Stomach (tissue), 9 donors: ENCODE data around the gene KRTAP6-2. TPM values are rescaled to one million over a fixed set of nuclear protein-coding genes. Genes with fewer than 3 reads are reported as not detected.

Experiments used
- DNase-seq, 2 donors: peaks; one replicate each; pipeline versions ENCODE4 v3.0.0 to v3.0.0-alpha.2; 2013 to 2019
- H3K27ac ChIP-seq, 5 donors: fragments of 200-600 bp in 4 of 5; sonication (generic) in 4 of 5; one replicate each; pipeline ENCODE4 v1.5.1; 2013 to 2019; ENCODE audit warnings: mild to moderate bottlenecking in 1 of 5, moderate library complexity in 1 of 5
- H3K27me3 ChIP-seq, 3 donors: fragments of 200-600 bp; sonication (generic); one replicate each; pipeline ENCODE4 v1.5.1; 2017 to 2019; ENCODE audit warnings: mixed run types in 1 of 3
- H3K36me3 ChIP-seq, 4 donors: fragments of 200-600 bp; sonication (generic); 1 replicate in 3 of 4; 2 replicates in 1 of 4; pipeline ENCODE4 v1.5.1; 2016 to 2019
- H3K4me1 ChIP-seq, 4 donors: fragments of 200-600 bp; sonication (generic); one replicate each; pipeline ENCODE4 v1.5.1; 2016 to 2019
- H3K4me3 ChIP-seq, 4 donors: fragments of 200-600 bp; sonication (generic) in 3 of 4; one replicate each; pipeline ENCODE4 v1.5.1; 2016 to 2019; ENCODE audit warnings: mild to moderate bottlenecking in 1 of 4
- H3K9me3 ChIP-seq, 4 donors: fragments of 200-600 bp; sonication (generic); one replicate each; pipeline ENCODE4 v1.5.1; 2016 to 2019
- EP300 ChIP-seq: sonication (generic); formaldehyde crosslinking; IDR thresholded peaks from one replicate; pipeline ENCODE4 v1.6.1; 2017; ENCODE audit warnings: antibody characterized with exemption
- POLR2A ChIP-seq, 4 donors: fragments of 450-650 bp; IDR thresholded peaks; one replicate each; pipeline ENCODE4 v1.6.1; 2016; ENCODE audit warnings: antibody characterized with exemption in 4 of 4, control low read depth in 2 of 4, mild to moderate bottlenecking in 1 of 4, moderate library complexity in 1 of 4
- POLR2AphosphoS5 ChIP-seq, 3 donors: sonication (generic); formaldehyde crosslinking; IDR thresholded peaks; one replicate each; pipeline ENCODE4 v1.6.1; 2016; ENCODE audit warnings: antibody characterized with exemption in 3 of 3
- WGBS, 5 donors: extraction: QIAGEN DNeasy Blood & Tissue Kit in 3 of 5; methylation state at CpG; one replicate each; pipeline versions ENCODE4 v1.1.5 to v1.1.7; 2013 to 2018; 5-methylcytosine and 5-hydroxymethylcytosine counted together
- intact Hi-C: fragments of 100-400 bp; cut with DNase I; formaldehyde crosslinking; loops from one replicate; pipeline ENCODE4 v1.15.1; 2023; ENCODE audit warnings: low total_unique reads
- polyA plus RNA-seq, 3 donors: library from polyadenylated mRNA; stranded (reverse); fragments of 200-250 nt; gene quantifications; one replicate each; pipeline ENCODE4 v1.2.3, GENCODE V29; 2013
- total RNA-seq, 5 donors: library from RNA; depleted of rRNA; stranded (reverse); fragments of >200 nt; gene quantifications; one replicate each; pipeline versions ENCODE4 v1.1.0 to v1.2.3, GENCODE V29; 2014 to 2016
- TF ChIP-seq, protein P1 (sequence below), 7 experiments: fragments of 450-650 bp in 4 of 7; fragments of 200-600 bp in 3 of 7; sonication (generic) in 3 of 7; IDR thresholded peaks; one replicate each; pipeline ENCODE4 v1.5.1; 2016 to 2019; ENCODE audit warnings: antibody characterized with exemption in 7 of 7, control low read depth in 2 of 7, mild to moderate bottlenecking in 1 of 7
- donor health status: healthy with polysubstance abuse.
- donor health status: Bipolar disorder and iron deficiency.
- donor health status: healthy.

The KRTAP6-2 gene
- total and polyA plus RNA-seq, 8 donors, result not detected

- Histone ChIP-seq H3K27me3 (no peaks in the 10 kb centered on the region), H3K4me3 (no peak overlapping the region), H3K36me3 (no peaks in the 10 kb centered on the region), H3K9me3 (no peaks in the 10 kb centered on the region), H3K27ac (no peak overlapping the region), H3K4me1 (no peaks in the 10 kb centered on the region)
- peak in 1 of 2 donors; percentile 13 for DNase-seq
- intact Hi-C loops, result no loop called here
- TF ChIP-seq, protein P1, sequence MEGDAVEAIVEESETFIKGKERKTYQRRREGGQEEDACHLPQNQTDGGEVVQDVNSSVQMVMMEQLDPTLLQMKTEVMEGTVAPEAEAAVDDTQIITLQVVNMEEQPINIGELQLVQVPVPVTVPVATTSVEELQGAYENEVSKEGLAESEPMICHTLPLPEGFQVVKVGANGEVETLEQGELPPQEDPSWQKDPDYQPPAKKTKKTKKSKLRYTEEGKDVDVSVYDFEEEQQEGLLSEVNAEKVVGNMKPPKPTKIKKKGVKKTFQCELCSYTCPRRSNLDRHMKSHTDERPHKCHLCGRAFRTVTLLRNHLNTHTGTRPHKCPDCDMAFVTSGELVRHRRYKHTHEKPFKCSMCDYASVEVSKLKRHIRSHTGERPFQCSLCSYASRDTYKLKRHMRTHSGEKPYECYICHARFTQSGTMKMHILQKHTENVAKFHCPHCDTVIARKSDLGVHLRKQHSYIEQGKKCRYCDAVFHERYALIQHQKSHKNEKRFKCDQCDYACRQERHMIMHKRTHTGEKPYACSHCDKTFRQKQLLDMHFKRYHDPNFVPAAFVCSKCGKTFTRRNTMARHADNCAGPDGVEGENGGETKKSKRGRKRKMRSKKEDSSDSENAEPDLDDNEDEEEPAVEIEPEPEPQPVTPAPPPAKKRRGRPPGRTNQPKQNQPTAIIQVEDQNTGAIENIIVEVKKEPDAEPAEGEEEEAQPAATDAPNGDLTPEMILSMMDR (IDR thresholded peaks at IDR 0.05), result no peak
- TF ChIP-seq POLR2AphosphoS5 (IDR thresholded peaks at IDR 0.05), result no peak
- 29 to 73% (median 50%) methylated on average over 1 of the region's 1 CpG for WGBS, 5 donors
Measured at GRCh38 chr21:30579346-30579745, 19.4 kb downstream of the KRTAP6-2 start.

DNA sequence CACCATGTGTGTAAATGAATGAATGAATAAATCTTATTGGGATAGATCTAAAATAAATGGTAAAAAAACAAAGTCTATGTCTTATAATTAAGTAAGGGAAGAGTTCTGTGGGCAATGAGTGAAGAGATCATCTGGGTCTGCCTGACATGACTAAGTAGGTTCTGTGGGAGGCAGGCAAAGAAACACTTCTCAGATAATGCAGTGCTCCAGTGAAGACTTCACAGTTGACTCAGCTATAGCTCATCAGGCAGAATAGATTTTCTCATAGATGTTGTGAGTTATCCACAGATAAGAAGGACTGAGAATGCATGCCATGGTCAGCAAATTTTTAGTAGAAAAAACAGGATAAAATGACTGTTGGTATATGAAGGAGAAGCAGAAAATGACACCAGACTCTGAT lies 20.9 kb downstream of the KRTAP6-2 start:
- Histone ChIP-seq H3K9me3 (no peaks in the 10 kb centered on the region), H3K27ac (no peak overlapping the region), H3K27me3 (no peaks in the 10 kb centered on the region), H3K4me3 (no peak overlapping the region), H3K36me3 (no peaks in the 10 kb centered on the region), H3K4me1 (no peaks in the 10 kb centered on the region)
- intact Hi-C loops, result no loop called here
- TF ChIP-seq POLR2AphosphoS5 (IDR thresholded peaks at IDR 0.05) (no peak), POLR2A (IDR thresholded peaks at IDR 0.05) (no peak), EP300 (no peak)
- TF ChIP-seq, protein P1 (IDR thresholded peaks at IDR 0.05), result no peak
- no peak for DNase-seq

DNA sequence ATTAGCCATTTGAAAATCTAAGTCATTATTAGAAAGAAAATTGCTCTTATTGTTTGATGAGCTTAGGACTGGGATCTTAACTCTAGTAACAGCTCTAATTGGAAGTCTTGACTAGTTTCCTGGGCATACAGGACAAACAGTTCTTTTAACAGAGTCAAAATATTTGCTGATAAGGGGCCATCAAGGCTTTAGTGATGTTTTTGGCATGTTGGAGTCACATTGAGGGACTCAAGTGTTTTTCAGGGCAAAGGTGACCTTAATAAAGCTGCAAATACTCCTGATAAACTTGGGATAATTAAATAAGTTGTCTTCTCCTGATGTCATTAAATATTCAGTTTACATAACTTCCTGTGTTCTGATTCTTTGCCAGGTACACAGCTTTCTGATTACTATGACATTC lies 31.1 kb downstream of the KRTAP6-2 start:
- no peaks in the 10 kb centered on the region for H3K4me1 ChIP-seq
- H3K9me3 ChIP-seq, result no peaks in the 10 kb centered on the region
- H3K27ac ChIP-seq, result no peak overlapping the region
- DNase-seq, result no peak
- no peak overlapping the region for H3K4me3 ChIP-seq
- TF ChIP-seq POLR2A (IDR thresholded peaks at IDR 0.05) (no peak), EP300 (no peak), POLR2AphosphoS5 (IDR thresholded peaks at IDR 0.05) (no peak)
- TF ChIP-seq, protein P1 (IDR thresholded peaks at IDR 0.05), result no peak
- intact Hi-C loops, result no loop called here
- no peaks in the 10 kb centered on the region for H3K27me3 ChIP-seq
- no peaks in the 10 kb centered on the region for H3K36me3 ChIP-seq

- no peak for TF ChIP-seq POLR2AphosphoS5 (IDR thresholded peaks at IDR 0.05)
- no peak for TF ChIP-seq POLR2A (IDR thresholded peaks at IDR 0.05)
- no peak for TF ChIP-seq EP300
- TF ChIP-seq, protein P1 (IDR thresholded peaks at IDR 0.05), result no peak
Measured at GRCh38 chr21:30563630-30564029, 35.1 kb downstream of the KRTAP6-2 start.

More at GRCh38 chr21:30563630-30564029, 35.1 kb downstream of the KRTAP6-2 start:
- DNase-seq, result no peak
- H3K4me1 ChIP-seq, result no peaks in the 10 kb centered on the region
- no peaks in the 10 kb centered on the region for H3K36me3 ChIP-seq
- H3K4me3 ChIP-seq, result no peak overlapping the region
- no peak overlapping the region for H3K27ac ChIP-seq
- 75 to 91% (median 85%) methylated on average over 2 of the region's 2 CpGs for WGBS, 5 donors
- intact Hi-C loops, result no loop called here
- H3K27me3 ChIP-seq, result no peaks in the 10 kb centered on the region
- H3K9me3 ChIP-seq, result no peaks in the 10 kb centered on the region
